ENCODE data around the gene PRR23A.

Gene PRR23A

GRCh38 chr3:138987181-138987580 is 18.9 kb downstream of the PRR23A start:
- Histone ChIP-seq H3K9ac (no peak overlapping the region), H3K4me2 (ENCODE audit: low read length) (no peak overlapping the region), H3K79me2 (no peaks in the 10 kb centered on the region), H3K9me3 (ENCODE audit: control insufficient read depth, low read length) (no peaks in the 10 kb centered on the region), H3K4me1 (no peaks in the 10 kb centered on the region), H3K4me3 (ENCODE audit: low read depth, low read length) (no peak overlapping the region), H2AFZ (no peak overlapping the region), H3K36me3 (ENCODE audit: control insufficient read depth, insufficient read depth, low read length) (no peaks in the 10 kb centered on the region), H3K27me3 (ENCODE audit: control insufficient read depth, insufficient read depth, low read length) (no peaks in the 10 kb centered on the region), H3K27ac (no peak overlapping the region)
- no peak for TF ChIP-seq CTCF (IDR thresholded peaks at IDR 0.05)

- Histone ChIP-seq H3K4me2 (ENCODE audit: low read length) (no peak overlapping the region), H3K4me3 (ENCODE audit: low read depth, low read length) (no peak overlapping the region), H3K9me3 (ENCODE audit: control insufficient read depth, low read length) (no peaks in the 10 kb centered on the region), H2AFZ (no peak overlapping the region), H3K27me3 (ENCODE audit: control insufficient read depth, insufficient read depth, low read length) (no peaks in the 10 kb centered on the region), H3K27ac (no peak overlapping the region), H3K36me3 (ENCODE audit: control insufficient read depth, insufficient read depth, low read length) (no peaks in the 10 kb centered on the region), H3K4me1 (peaks cover 6% of the 10 kb centered on the region), H3K9ac (no peak overlapping the region), H3K79me2 (no peaks in the 10 kb centered on the region)
- TF ChIP-seq CTCF (IDR thresholded peaks at IDR 0.05): no peak
Observed at GRCh38 chr3:138985932-138986331, 20.1 kb downstream of the PRR23A start.

GRCh38 chr3:138984816-138985215 is 21.3 kb downstream of the PRR23A start:
- Histone ChIP-seq H3K36me3 (ENCODE audit: control insufficient read depth, insufficient read depth, low read length) (no peaks in the 10 kb centered on the region), H3K4me1 (peaks cover 13% of the 10 kb centered on the region), H3K27me3 (ENCODE audit: control insufficient read depth, insufficient read depth, low read length) (no peaks in the 10 kb centered on the region), H3K27ac (no peak overlapping the region), H3K4me2 (ENCODE audit: low read length) (no peak overlapping the region), H3K9ac (no peak overlapping the region), H3K79me2 (no peaks in the 10 kb centered on the region), H3K9me3 (ENCODE audit: control insufficient read depth, low read length) (no peaks in the 10 kb centered on the region), H2AFZ (no peak overlapping the region), H3K4me3 (ENCODE audit: low read depth, low read length) (no peak overlapping the region)
- no peak for TF ChIP-seq CTCF (IDR thresholded peaks at IDR 0.05)

GRCh38 chr3:138976047-138976446 is 30.0 kb downstream of the PRR23A start:
- Histone ChIP-seq H3K27ac (no peak overlapping the region), H3K9ac (no peak overlapping the region), H3K4me1 (peaks cover 18% of the 10 kb centered on the region), H3K4me3 (ENCODE audit: low read depth, low read length) (no peak overlapping the region), H3K79me2 (no peaks in the 10 kb centered on the region), H3K27me3 (ENCODE audit: control insufficient read depth, insufficient read depth, low read length) (no peaks in the 10 kb centered on the region), H2AFZ (no peak overlapping the region), H3K36me3 (ENCODE audit: control insufficient read depth, insufficient read depth, low read length) (no peaks in the 10 kb centered on the region), H3K9me3 (ENCODE audit: control insufficient read depth, low read length) (no peaks in the 10 kb centered on the region), H3K4me2 (ENCODE audit: low read length) (no peak overlapping the region)
- TF ChIP-seq CTCF (IDR thresholded peaks at IDR 0.05): no peak

- H3K79me2 ChIP-seq: no peaks in the 10 kb centered on the region
- H3K4me2 ChIP-seq (ENCODE audit: low read length): no peak overlapping the region
- H3K4me1 ChIP-seq: peaks cover 14% of the 10 kb centered on the region
- no peak overlapping the region for H3K4me3 ChIP-seq (ENCODE audit: low read depth, low read length)
- H3K36me3 ChIP-seq (ENCODE audit: control insufficient read depth, insufficient read depth, low read length): no peaks in the 10 kb centered on the region
- no peaks in the 10 kb centered on the region for H3K27me3 ChIP-seq (ENCODE audit: control insufficient read depth, insufficient read depth, low read length)
- H2AFZ ChIP-seq: peak overlapping the region; percentile 79
- no peaks in the 10 kb centered on the region for H3K9me3 ChIP-seq (ENCODE audit: control insufficient read depth, low read length)
- H3K27ac ChIP-seq: no peak overlapping the region
- no peak overlapping the region for H3K9ac ChIP-seq
- TF ChIP-seq CTCF (IDR thresholded peaks at IDR 0.05): no peak
Observed at GRCh38 chr3:138975351-138975750, 30.7 kb downstream of the PRR23A start.

Measured in parathyroid adenoma (tissue), 2 donors.